Neural progenitor cell (in vitro differentiated cells): ENCODE measurements around the gene AGAP9.
"Not testable (repeated sequence)": the region's sequence is repeated elsewhere in the genome, so short reads cannot be mapped to it uniquely, and the experiment has no call there.

Source experiments
- EZH2phosphoT487 ChIP-seq: fragments of 200-600 bp; sonication (generic); IDR thresholded peaks from 2 replicates; pipeline ENCODE4 v1.6.1; 2017; ENCODE audit warnings: antibody characterized with exemption
- TF ChIP-seq, protein P1 (sequence below): fragments of 200-600 bp; sonication (generic); IDR thresholded peaks from 2 replicates; pipeline ENCODE4 v1.5.1; 2017; ENCODE audit warnings: antibody characterized with exemption, mild to moderate bottlenecking

DNA sequence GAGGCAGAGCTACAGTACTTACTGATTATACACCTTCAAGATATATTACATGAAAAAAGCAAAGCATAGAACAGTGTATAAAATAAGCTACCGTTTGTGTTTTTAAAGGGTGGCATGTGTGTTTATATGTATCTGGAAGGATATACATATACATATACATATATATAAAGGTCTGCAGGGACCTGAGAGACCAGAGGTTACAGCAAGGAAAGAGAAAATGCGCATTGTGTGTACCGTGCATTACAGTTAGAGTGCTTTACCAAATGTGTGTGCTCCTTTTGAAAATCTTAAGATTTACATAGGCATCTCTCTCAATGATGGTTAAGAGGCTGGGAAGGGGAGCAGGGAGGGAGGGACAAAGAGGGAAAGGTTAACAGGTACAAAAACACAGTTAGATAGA lies 23.8 kb upstream of the AGAP9 start:
- TF ChIP-seq EZH2phosphoT487: not testable (repeated sequence)
- TF ChIP-seq, protein P1, sequence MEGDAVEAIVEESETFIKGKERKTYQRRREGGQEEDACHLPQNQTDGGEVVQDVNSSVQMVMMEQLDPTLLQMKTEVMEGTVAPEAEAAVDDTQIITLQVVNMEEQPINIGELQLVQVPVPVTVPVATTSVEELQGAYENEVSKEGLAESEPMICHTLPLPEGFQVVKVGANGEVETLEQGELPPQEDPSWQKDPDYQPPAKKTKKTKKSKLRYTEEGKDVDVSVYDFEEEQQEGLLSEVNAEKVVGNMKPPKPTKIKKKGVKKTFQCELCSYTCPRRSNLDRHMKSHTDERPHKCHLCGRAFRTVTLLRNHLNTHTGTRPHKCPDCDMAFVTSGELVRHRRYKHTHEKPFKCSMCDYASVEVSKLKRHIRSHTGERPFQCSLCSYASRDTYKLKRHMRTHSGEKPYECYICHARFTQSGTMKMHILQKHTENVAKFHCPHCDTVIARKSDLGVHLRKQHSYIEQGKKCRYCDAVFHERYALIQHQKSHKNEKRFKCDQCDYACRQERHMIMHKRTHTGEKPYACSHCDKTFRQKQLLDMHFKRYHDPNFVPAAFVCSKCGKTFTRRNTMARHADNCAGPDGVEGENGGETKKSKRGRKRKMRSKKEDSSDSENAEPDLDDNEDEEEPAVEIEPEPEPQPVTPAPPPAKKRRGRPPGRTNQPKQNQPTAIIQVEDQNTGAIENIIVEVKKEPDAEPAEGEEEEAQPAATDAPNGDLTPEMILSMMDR: not testable (repeated sequence)
